ENCODE data around the gene HHIPL1.
"Not testable (repeated sequence)": the region's sequence is repeated elsewhere in the genome, so short reads cannot be mapped to it uniquely, and the experiment has no call there.

HHIPL1 gene

DNA sequence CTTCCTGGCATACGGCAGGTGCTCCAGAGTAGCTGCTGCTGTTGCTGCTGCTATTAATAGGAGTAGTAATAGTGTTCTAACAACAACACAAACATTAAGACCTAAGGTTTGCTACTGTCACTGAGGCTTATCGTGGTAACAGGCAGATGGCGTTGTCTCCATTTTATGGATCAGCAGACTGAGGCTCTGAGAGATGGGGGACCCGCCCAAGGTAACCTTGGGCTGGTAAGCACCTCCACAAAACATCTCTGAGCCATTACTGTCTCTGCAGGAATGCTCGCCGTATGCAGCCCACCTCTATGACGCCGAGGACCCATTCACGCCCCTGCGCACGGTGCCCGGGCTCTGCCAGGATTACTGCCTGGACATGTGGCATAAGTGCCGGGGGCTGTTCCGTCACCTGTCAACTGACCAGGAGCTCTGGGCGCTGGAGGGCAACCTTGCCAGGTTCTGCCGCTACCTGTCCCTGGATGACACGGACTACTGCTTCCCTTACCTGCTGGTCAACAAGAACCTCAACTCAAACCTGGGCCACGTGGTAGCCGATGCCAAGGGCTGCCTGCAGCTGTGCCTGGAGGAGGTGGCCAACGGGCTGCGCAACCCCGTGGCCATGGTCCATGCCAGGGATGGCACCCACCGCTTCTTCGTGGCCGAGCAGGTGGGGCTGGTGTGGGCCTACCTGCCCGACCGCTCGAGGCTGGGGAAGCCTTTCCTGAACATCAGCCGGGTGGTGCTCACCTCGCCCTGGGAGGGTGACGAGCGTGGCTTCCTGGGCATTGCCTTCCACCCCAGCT lies 7.2 kb downstream of the HHIPL1 start:
- Mint-ChIP-seq H3K27ac (no peak overlapping the region), H3K4me3 (no peak overlapping the region), H3K27me3 (peaks cover 32% of the 10 kb centered on the region), H3K9me3 (no peaks in the 10 kb centered on the region), H3K4me1 (ENCODE audit: low read depth) (no peaks in the 10 kb centered on the region), H3K36me3 (ENCODE audit: low read depth) (no peaks in the 10 kb centered on the region)
- intact Hi-C loops (cut with micrococcal nuclease): no loop called here

GRCh38 chr14:99654235-99654985 lies 9.5 kb downstream of the HHIPL1 start:
- H3K9me3 Mint-ChIP-seq: no peaks in the 10 kb centered on the region
- no peak overlapping the region for H3K27ac Mint-ChIP-seq
- H3K27me3 Mint-ChIP-seq: peaks cover 40% of the 10 kb centered on the region
- H3K4me3 Mint-ChIP-seq: no peak overlapping the region
- intact Hi-C loops (cut with micrococcal nuclease): no loop called here
- H3K4me1 Mint-ChIP-seq (ENCODE audit: low read depth): no peaks in the 10 kb centered on the region
- no peaks in the 10 kb centered on the region for H3K36me3 Mint-ChIP-seq (ENCODE audit: low read depth)

DNA sequence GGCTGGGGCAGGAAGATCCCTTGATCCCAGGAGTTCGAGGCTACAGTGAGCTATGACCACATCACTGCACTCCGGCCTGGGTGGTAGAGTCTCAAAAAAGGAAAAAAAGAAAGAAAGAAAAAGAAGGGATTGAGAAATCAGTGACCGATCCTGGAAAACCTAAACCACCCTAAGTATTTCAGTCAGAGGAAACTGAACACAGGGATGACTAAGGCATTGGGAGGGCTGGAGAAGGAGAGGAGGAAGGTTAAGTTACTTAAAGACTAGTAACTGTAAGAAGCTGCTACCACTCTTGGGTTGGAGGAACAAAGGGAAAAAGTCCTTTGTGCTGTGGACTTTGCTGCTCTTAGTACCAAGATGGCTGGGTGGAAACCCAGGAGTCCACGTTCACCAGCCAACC lies 10.6 kb downstream of the HHIPL1 start:
- Mint-ChIP-seq H3K4me1 (ENCODE audit: low read depth) (no peaks in the 10 kb centered on the region), H3K36me3 (ENCODE audit: low read depth) (no peaks in the 10 kb centered on the region)
- intact Hi-C loops (cut with micrococcal nuclease): no loop called here

DNA sequence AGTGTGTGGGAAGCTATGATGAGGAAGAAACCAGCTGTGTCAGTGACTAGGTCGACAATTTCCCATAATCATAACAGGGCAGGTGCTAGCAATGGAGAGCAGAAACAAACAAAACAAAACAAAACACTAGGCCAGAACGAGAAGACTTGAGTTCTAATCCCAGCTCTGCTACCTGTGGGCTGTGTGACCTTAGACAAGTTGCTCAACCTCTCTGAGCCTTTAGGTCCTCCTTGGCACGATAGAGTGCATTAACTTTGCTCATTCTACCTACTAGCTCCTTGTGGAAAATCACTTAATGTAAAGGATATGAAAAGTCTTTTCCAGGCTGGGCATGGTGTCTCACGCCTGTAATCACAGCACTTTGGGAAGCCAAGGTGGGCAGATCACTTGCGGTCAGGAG lies 11.2 kb downstream of the HHIPL1 start:
- peaks cover 55% of the 10 kb centered on the region for H3K27me3 Mint-ChIP-seq
- H3K9me3 Mint-ChIP-seq: no peaks in the 10 kb centered on the region
- no peaks in the 10 kb centered on the region for H3K36me3 Mint-ChIP-seq (ENCODE audit: low read depth)
- no peaks in the 10 kb centered on the region for H3K4me1 Mint-ChIP-seq (ENCODE audit: low read depth)
- no peak overlapping the region for H3K4me3 Mint-ChIP-seq
- H3K27ac Mint-ChIP-seq: no peak overlapping the region
- intact Hi-C loops (cut with micrococcal nuclease): no loop called here

More for the DNA sequence above, 10.6 kb downstream of the HHIPL1 start:
- peaks cover 50% of the 10 kb centered on the region for H3K27me3 Mint-ChIP-seq
- no peak overlapping the region for H3K27ac Mint-ChIP-seq
- no peak overlapping the region for H3K4me3 Mint-ChIP-seq
- no peaks in the 10 kb centered on the region for H3K9me3 Mint-ChIP-seq

DNA sequence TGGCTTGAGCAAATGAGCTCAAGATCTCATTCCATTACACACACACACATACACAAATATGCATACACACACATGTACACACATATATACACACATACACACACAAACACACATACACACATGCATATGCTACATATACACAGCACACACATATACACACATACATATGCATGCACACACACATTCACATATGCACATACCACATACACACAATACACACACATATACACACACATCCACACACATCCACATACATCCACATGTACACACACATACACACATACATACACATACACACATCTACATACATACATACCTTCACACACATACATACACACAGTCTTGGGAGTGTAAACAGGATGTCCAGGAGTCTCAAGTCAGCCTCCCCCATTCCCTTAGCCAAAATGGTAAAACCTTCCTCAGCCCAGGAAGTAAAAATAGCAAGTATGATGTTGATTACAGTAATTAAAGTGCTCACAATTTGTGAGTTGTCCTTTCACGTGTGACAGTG lies 12.8 kb downstream of the HHIPL1 start:
- H3K27me3 Mint-ChIP-seq: peaks cover 71% of the 10 kb centered on the region
- no peaks in the 10 kb centered on the region for H3K9me3 Mint-ChIP-seq
- no peak overlapping the region for H3K27ac Mint-ChIP-seq

GRCh38 chr14:99658218-99658845 lies 13.4 kb downstream of the HHIPL1 start:
- Mint-ChIP-seq H3K4me1 (ENCODE audit: low read depth) (no peaks in the 10 kb centered on the region), H3K36me3 (ENCODE audit: low read depth) (no peaks in the 10 kb centered on the region), H3K27ac (no peak overlapping the region), H3K9me3 (no peaks in the 10 kb centered on the region), H3K27me3 (peaks cover 74% of the 10 kb centered on the region), H3K4me3 (no peak overlapping the region)
- intact Hi-C loops (cut with micrococcal nuclease): no loop called here

More for the DNA sequence above, 12.8 kb downstream of the HHIPL1 start:
- intact Hi-C loops (cut with micrococcal nuclease): no loop called here
- no peaks in the 10 kb centered on the region for H3K36me3 Mint-ChIP-seq (ENCODE audit: low read depth)
- H3K4me1 Mint-ChIP-seq (ENCODE audit: low read depth): no peaks in the 10 kb centered on the region
- no peak overlapping the region for H3K4me3 Mint-ChIP-seq

DNA sequence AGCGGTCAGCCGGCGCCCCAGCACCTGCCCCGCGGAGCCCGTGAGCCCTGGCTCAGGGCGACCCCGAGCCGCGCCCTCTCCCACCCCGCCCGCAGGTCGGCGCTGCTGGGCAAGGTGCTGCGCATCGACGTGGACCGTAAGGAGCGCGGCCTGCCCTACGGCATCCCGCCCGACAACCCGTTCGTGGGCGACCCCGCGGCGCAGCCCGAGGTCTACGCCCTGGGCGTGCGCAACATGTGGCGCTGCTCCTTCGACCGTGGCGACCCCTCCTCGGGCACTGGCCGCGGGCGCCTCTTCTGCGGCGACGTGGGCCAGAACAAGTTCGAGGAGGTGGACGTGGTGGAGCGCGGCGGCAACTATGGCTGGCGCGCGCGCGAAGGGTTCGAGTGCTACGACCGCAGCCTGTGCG lies 14.4 kb downstream of the HHIPL1 start:
- Mint-ChIP-seq H3K4me1 (ENCODE audit: low read depth) (no peaks in the 10 kb centered on the region), H3K36me3 (ENCODE audit: low read depth) (no peaks in the 10 kb centered on the region), H3K9me3 (no peaks in the 10 kb centered on the region), H3K27ac (no peak overlapping the region), H3K27me3 (peaks cover 70% of the 10 kb centered on the region), H3K4me3 (no peak overlapping the region)
- intact Hi-C loops (cut with micrococcal nuclease): no loop called here

DNA sequence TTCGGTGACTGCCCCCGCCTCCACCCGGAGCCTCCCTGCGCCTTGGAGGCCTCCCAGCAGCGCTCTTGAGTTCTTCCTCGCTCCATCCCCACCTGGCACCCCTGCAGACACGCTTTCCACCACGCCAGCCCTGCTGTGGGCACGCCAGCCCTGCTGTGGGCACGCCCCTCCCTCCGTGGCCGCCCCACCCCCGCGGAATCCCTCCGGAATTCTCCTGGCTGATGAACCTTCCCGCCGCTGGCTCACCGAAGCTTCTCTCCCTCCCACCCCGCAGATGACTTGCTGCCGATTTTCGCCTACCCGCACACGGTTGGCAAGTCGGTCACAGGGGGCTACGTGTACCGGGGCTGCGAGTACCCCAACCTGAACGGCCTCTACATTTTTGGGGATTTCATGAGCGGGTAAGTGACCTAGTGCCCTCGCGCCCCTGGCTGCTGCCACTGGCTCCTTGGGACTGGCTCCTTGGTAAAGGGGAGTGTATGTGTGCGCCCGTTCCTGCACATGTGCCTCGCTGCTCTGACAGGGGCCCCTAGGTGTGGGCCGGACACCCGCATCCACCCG lies 15.2 kb downstream of the HHIPL1 start:
- no peak overlapping the region for H3K27ac Mint-ChIP-seq
- H3K9me3 Mint-ChIP-seq: no peaks in the 10 kb centered on the region
- no peaks in the 10 kb centered on the region for H3K36me3 Mint-ChIP-seq (ENCODE audit: low read depth)
- H3K4me3 Mint-ChIP-seq: no peak overlapping the region
- intact Hi-C loops (cut with micrococcal nuclease): no loop called here
- H3K4me1 Mint-ChIP-seq (ENCODE audit: low read depth): no peaks in the 10 kb centered on the region
- peaks cover 66% of the 10 kb centered on the region for H3K27me3 Mint-ChIP-seq

GRCh38 chr14:99660794-99661193 lies 15.9 kb downstream of the HHIPL1 start:
- no peak overlapping the region for H3K4me3 Mint-ChIP-seq
- peaks cover 66% of the 10 kb centered on the region for H3K27me3 Mint-ChIP-seq
- H3K4me1 Mint-ChIP-seq (ENCODE audit: low read depth): no peaks in the 10 kb centered on the region
- H3K9me3 Mint-ChIP-seq: no peaks in the 10 kb centered on the region
- intact Hi-C loops (cut with micrococcal nuclease): no loop called here
- no peaks in the 10 kb centered on the region for H3K36me3 Mint-ChIP-seq (ENCODE audit: low read depth)
- H3K27ac Mint-ChIP-seq: no peak overlapping the region

GRCh38 chr14:99661206-99661605 lies 16.3 kb downstream of the HHIPL1 start:
- H3K9me3 Mint-ChIP-seq; H3K27ac Mint-ChIP-seq; H3K36me3 Mint-ChIP-seq (ENCODE audit: low read depth); H3K4me1 Mint-ChIP-seq (ENCODE audit: low read depth); H3K4me3 Mint-ChIP-seq; intact Hi-C loops (cut with micrococcal nuclease): not testable (repeated sequence)
- peaks cover 63% of the 10 kb centered on the region for H3K27me3 Mint-ChIP-seq

- H3K9me3 Mint-ChIP-seq: no peaks in the 10 kb centered on the region
- no peak overlapping the region for H3K27ac Mint-ChIP-seq
- H3K36me3 Mint-ChIP-seq (ENCODE audit: low read depth): no peaks in the 10 kb centered on the region
- peaks cover 8% of the 10 kb centered on the region for H3K4me1 Mint-ChIP-seq (ENCODE audit: low read depth)
- H3K4me3 Mint-ChIP-seq: no peak overlapping the region
- intact Hi-C loops (cut with micrococcal nuclease): no loop called here
- peaks cover 58% of the 10 kb centered on the region for H3K27me3 Mint-ChIP-seq
These were observed 17.9 kb downstream of the HHIPL1 start for GRCh38 chr14:99662846-99663245.

GRCh38 chr14:99663386-99664057 lies 18.6 kb downstream of the HHIPL1 start:
- Mint-ChIP-seq H3K27ac (no peak overlapping the region), H3K36me3 (ENCODE audit: low read depth) (no peaks in the 10 kb centered on the region), H3K9me3 (no peaks in the 10 kb centered on the region), H3K4me3 (no peak overlapping the region), H3K4me1 (ENCODE audit: low read depth) (peaks cover 12% of the 10 kb centered on the region), H3K27me3 (peaks cover 53% of the 10 kb centered on the region)
- intact Hi-C loops (cut with micrococcal nuclease): no loop called here

DNA sequence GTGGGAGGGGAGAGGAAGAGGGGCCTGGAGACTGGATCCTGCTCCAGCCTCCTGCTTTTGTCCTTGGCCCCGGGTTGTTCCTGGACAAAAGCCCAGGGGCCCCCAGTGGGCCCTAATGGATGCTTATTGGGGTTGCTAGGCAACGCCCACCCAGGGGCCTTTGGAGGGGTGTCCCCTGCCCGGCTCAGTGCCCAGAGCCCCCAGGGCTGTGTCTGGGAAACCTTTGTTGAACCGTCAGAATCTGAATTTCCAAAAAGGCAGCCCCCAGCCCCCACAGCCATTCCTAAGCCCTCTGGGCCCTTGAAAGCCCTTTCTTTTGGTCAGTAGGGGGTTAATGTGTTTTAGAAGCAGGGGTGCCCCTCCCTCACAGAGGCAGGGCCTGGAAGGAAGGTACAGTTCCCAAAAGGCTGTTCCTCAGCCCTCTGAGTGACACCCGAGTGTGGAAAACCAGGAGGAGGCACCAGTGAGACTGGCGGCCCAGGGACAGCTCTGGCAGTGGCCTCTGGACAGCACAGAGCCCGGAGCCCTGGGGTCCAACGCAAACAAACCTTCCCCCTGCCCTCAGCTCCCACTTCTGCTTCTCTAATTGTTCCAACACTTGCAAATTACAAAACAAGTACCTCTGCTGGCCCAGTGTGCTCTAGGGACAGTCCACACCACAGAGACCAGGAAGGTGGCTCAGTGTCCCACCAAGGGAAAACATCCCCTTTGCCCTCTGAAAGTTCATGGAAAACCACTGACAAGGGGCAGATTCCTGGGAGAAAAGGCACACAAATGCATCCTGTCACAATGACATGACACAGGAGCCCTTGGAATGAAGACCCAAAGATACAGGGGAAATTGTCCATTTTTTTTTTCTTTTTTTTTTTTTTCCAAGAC lies 19.4 kb downstream of the HHIPL1 start:
- peaks cover 47% of the 10 kb centered on the region for H3K27me3 Mint-ChIP-seq
- intact Hi-C loops (cut with micrococcal nuclease): no loop called here
- peaks cover 12% of the 10 kb centered on the region for H3K4me1 Mint-ChIP-seq (ENCODE audit: low read depth)
- H3K36me3 Mint-ChIP-seq (ENCODE audit: low read depth): no peaks in the 10 kb centered on the region
- no peak overlapping the region for H3K4me3 Mint-ChIP-seq
- H3K9me3 Mint-ChIP-seq: no peaks in the 10 kb centered on the region
- H3K27ac Mint-ChIP-seq: no peak overlapping the region
